VCaP (cell line): Measurements from ENCODE around the gene TTC32.

Experiments
- H3K27ac ChIP-seq: fragments of 450-650 bp; 2 replicates; pipeline ENCODE4 v1.5.1; 2017
- TF ChIP-seq, protein P1 (sequence below): fragments of 450-650 bp; conservative IDR thresholded peaks from 2 replicates; pipeline ENCODE4 v1.5.1; 2017; ENCODE audit warnings: mild to moderate bottlenecking, moderate library complexity

The TTC32 gene

DNA sequence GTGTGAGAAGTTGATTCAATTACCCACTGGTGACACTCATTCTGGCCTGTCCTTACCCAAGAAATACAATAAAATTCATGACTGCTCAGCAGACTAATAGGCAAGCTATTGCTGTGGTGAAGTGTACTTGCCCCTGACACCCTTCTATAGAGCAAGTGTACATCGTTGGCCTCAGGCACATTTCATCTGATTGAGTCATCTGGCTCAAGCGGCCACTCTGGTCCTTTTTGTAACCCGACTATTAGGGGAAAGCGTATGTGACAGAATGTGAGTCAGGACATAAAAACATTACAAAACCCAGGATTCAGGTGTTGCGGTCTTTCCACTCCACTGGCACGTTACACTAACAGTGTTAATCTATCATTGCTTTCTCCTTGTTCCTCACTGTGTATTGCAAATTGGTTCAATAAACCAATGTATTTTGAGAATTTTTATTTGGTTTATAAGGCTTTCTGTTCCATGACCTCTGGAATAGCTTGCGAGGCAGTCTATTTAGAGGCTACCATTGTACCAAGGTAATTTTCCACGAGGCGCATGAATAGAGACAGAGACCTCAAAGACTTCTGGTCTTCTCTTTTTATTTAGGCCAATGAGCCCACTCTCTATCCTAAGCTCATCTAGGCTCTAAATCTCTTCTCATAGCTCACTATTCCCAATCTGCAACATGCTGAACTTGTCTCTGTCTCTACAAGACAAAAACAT, 10.2 kb upstream of the TTC32 start:
- H3K27ac ChIP-seq: no peak overlapping the region
- TF ChIP-seq, protein P1, sequence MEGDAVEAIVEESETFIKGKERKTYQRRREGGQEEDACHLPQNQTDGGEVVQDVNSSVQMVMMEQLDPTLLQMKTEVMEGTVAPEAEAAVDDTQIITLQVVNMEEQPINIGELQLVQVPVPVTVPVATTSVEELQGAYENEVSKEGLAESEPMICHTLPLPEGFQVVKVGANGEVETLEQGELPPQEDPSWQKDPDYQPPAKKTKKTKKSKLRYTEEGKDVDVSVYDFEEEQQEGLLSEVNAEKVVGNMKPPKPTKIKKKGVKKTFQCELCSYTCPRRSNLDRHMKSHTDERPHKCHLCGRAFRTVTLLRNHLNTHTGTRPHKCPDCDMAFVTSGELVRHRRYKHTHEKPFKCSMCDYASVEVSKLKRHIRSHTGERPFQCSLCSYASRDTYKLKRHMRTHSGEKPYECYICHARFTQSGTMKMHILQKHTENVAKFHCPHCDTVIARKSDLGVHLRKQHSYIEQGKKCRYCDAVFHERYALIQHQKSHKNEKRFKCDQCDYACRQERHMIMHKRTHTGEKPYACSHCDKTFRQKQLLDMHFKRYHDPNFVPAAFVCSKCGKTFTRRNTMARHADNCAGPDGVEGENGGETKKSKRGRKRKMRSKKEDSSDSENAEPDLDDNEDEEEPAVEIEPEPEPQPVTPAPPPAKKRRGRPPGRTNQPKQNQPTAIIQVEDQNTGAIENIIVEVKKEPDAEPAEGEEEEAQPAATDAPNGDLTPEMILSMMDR: no peak

DNA sequence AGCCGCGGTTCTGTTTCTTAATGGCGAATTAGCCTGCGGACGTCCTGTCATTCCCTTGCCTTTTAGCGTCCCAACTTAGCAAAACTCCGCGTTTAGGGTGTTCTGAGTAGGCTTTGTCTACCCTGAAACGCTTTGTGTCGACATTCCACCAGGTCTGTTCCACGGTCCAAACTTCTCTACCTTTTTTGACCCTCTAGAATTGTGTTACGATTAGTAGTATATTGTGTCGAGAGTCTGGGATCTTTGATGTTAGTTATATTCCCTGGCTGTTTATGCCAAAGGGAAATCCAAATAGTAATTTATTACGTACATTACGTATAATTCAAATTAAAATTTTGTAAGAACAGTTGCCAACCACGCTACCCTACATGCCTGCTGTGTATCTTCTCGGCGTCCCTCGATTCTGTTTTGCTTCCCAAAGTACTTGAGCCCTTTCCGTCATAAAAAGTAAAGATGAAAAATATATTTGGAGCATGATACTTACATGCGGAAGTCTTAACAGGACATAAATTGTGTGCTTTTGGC, 495 bp upstream of the TTC32 start:
- TF ChIP-seq, protein P1: no peak

DNA sequence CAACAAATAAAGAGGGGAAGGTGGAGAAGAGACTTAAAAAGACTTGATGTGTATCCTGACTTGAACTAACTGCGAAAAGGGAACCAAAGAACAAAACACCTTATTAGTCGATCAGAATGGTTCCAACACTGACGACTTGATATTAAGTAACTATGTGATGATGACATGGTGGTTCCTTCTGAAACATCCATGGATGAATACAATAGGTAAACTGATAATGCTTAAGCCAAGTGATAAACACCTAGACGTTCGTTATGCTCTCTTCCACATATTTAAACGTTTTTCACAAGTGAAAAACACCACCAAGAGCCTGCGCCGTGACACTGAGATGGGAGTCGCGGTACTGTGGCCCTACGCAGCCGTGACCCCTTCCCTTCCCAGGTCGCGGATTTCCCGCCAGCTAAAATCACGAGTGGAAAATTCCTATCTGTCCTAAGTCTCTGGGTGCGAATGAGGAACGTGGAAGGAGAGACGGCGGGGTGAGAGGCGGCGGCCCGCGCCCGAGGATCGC, 797 bp downstream of the TTC32 start:
- H3K27ac ChIP-seq: peak overlapping the region; percentile 96
- TF ChIP-seq, protein P1: no peak

More for the DNA sequence above, 495 bp upstream of the TTC32 start:
- H3K27ac ChIP-seq: peak overlapping the region; percentile 96

DNA sequence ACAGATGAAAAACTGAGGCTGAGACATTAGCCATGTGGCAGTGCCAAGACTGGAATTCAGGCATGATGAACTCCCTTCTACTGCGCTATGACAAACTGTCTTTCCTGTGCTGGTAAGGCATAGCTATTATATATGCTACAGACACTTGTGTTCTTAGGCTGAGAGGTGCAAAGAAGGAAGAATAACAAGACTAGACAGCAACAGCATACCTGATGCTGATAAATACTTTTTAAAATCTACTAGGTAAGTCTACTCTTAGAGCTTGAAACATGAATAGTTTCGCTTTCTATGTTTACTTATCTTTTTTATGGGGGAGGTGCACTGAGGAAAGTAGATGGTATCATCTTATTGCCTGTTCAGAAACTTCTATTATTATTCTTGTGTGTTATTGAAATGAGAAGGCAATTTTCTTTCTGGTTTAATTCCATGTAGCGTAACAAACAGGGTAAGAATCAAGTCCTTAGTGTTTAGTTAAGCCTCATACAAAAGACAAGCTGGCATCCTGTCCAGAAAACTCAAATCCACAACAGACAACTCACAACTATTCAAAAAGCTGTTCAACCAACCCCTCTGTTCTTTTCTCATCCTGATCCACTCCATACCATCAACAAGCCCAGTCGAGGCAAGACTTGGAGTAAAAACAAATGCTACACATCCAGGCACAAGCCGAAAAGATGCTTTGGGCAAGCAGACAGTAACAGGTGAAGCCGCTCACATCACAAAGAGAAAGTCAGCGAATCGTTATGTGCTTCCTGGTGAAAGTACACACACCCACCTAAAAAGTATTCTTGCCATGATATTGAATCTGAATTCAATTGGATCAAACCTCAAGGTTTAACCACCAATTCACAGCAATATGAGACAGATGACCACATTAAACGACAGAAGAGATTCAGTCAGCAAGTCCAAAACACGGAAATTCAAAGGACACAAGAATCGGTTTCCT, 1.5 kb downstream of the TTC32 start:
- peak overlapping the region; percentile 96 for H3K27ac ChIP-seq
- TF ChIP-seq, protein P1: no peak

DNA sequence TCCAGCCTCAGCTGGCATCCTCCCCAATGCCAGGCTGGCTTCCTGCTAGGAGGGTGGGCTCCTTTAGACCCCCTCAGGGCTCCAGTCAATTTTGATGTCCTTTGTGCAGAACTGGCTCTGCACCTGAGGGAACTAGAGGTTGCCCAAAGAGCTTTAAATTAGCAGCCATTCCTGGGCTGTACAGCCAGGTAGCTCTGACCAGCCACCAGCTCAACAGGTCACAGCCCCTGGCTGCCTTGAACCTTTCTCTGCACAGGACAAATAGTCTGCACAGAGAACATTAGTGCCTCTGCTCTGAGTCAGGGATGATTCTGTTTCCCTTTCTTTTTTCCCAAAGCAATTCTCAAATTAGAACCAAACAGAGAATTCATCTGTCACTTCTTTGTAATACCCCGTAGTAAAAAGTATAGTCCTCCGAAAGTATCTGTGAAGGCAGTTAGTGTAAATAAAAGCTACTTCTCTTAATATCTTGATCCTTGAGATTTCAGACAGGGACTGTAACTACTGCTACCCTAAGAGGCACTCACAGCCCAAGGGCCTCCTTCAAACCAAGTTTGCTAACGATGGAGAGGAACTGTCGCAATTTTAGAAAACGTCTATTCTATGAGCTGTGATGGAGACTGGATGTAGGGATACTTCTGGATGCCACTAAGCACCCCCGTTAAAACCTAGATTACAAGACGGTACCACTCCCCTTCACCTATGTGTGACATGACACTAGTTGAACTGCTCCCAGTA, 3.0 kb downstream of the TTC32 start:
- TF ChIP-seq, protein P1: no peak

DNA sequence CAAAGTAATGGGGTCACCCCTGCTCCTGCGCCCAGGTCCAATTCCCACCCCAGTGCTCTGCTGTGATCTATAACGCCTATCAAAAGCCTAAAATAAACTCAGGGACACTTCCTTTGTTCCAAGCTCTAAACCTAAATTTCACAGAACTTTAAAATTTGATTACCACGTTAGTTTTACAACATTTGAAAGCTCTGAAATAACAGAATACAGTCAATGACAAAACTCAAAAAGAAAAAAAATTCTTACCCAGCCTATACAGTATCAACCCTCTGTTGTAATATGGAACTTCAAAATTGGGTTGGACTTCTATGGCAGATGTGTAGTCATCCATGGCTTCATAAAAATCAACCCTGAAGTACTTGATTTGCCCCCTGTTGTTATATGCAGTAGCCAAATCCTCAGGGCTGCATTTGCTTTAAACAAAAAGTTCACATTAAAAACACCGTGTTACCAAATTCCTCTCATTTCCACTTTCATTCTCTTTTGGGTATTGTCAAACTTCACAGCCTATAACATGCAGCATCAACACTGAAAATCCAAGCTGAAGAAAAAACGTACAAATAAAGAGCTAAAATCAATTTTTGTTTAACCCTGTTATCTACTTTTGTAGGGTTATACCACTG, 4.0 kb downstream of the TTC32 start:
- H3K27ac ChIP-seq: peak overlapping the region; percentile 96
- TF ChIP-seq, protein P1: no peak

More for the DNA sequence above, 3.0 kb downstream of the TTC32 start:
- peak overlapping the region; percentile 96 for H3K27ac ChIP-seq
